Activated CD8-positive, alpha-beta memory T cell treated with anti-CD3 and anti-CD28 coated beads, Interleukin-2, amount 50 U/mL, for 24 hours (primary cell): Measurements from ENCODE around the gene TUBGCP6.

Source experiments
- DNase-seq: peaks from one replicate; pipeline ENCODE4 v3.0.0-alpha.2; 2020; ENCODE audit errors: extremely low read depth

The TUBGCP6 gene

DNA sequence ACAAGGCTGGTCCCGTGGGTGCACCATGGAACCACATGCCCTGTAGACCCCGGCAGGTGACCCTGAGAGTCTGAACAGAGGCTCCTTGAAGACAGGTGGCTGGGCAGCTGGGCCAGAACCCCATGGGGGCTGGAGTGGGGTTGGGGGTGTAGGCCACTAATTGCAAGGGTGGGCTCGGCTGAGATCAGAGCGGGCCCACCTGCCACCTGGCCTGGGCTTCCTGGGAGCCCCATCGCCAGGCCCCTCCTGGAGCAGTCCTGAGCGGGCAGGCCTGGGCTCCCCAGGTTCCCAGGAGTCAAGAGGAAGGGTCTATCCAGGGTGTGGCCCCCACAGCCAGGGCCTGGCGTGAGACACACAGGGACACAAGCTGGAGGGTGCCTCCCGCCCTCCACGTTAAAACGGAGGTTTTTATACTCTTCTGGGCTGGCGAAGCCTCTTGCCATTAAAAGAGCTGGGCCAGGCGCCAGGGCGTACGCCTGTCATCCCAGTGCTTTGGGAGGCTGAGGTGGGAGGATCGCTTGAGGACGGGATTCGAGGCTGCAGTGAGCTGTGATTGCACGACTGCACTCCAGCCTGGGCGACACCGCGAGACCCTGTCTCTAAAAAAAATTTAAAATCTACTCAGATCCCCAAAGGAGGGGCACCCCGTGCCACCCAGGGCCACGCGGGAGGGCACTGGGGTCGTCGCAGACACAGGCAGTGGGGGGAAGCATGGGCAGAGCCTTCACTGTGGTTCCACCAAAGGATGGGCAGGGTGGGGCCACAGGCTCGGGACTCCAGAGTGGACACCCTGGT is 63.9 kb downstream of the TUBGCP6 start:
- no peak for DNase-seq

GRCh38 chr22:50179937-50180726 is 64.7 kb downstream of the TUBGCP6 start:
- DNase-seq: no peak

DNA sequence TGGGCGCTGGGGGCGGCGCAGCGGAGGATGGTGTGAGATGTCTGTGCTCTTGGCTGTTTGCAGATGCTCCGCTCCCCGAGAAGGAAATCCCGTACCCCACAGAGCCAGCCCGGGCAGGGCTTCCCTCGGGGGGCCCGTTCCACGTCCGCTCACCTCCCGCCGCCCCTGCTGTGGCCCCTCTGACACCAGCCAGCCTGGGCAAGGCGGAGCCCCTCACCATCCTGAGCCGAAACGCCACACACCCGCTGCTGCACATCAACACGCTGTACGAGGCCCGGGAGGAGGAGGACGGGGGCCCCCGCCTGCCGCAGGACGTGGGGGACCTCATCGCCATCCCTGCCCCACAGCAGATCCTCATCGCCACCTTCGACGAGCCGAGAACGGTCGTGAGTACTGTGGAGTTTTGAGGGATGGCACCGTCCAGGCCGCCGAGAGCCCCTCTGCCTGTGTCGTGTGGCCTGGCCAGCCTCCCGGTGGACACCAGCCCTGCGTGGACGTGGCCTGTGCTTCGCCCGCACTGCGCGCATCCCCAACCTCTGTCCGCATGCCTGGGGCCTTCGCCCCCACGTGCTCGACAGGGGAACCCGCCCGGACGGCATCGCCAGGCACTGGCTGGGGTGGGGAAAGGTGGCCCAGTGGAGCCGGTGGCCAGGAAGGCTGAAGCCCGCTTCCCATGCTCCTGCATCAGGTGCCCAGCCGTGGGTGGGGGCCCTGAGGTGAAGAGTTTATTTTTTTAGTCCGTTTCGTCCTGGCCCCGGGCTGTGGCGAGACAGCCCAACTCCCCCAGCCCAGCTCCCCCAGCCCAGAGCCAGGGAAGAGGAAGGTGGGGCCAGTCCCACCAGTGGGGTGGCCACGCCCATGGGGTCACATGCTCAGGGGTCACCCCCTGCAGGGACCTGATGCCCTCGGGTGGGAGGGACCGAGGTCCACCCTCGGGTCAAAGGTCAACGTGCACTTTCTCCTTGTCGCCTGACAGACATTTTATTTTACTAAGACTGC is 65.7 kb downstream of the TUBGCP6 start:
- DNase-seq: no peak

- DNase-seq: no peak
These were observed 66.4 kb downstream of the TUBGCP6 start for GRCh38 chr22:50178471-50178864.

DNA sequence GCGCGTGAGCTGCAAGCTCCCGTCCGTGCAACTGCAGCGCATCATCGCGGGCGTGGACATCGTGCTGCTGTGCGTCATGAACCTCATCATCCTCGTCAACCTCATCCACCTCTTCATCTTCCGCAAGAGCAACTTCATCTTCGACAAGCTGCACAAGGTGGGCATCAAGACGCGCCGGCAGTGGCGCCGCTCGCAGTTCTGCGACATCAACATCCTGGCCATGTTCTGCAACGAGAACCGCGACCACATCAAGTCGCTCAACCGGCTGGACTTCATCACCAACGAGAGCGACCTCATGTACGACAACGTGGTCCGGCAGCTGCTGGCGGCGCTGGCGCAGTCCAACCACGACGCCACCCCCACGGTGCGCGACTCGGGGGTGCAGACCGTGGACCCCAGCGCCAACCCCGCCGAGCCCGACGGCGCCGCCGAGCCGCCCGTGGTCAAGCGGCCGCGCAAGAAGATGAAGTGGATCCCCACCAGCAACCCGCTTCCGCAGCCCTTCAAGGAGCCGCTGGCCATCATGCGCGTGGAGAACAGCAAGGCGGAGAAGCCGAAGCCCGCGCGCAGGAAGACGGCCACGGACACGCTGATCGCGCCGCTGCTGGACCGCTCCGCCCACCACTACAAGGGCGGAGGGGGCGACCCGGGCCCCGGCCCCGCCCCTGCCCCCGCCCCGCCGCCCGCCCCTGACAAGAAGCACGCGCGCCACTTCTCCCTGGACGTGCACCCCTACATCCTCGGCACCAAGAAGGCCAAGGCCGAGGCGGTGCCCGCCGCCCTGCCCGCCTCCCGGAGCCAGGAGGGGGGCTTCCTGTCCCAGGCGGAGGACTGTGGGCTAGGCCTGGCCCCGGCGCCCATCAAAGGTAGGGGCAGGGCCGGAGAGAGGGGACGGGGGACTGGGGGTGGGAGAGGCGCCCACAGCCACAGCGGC is 67.0 kb downstream of the TUBGCP6 start:
- no peak for DNase-seq

- DNase-seq: no peak
These were observed 67.8 kb downstream of the TUBGCP6 start for GRCh38 chr22:50176850-50177536.

DNA sequence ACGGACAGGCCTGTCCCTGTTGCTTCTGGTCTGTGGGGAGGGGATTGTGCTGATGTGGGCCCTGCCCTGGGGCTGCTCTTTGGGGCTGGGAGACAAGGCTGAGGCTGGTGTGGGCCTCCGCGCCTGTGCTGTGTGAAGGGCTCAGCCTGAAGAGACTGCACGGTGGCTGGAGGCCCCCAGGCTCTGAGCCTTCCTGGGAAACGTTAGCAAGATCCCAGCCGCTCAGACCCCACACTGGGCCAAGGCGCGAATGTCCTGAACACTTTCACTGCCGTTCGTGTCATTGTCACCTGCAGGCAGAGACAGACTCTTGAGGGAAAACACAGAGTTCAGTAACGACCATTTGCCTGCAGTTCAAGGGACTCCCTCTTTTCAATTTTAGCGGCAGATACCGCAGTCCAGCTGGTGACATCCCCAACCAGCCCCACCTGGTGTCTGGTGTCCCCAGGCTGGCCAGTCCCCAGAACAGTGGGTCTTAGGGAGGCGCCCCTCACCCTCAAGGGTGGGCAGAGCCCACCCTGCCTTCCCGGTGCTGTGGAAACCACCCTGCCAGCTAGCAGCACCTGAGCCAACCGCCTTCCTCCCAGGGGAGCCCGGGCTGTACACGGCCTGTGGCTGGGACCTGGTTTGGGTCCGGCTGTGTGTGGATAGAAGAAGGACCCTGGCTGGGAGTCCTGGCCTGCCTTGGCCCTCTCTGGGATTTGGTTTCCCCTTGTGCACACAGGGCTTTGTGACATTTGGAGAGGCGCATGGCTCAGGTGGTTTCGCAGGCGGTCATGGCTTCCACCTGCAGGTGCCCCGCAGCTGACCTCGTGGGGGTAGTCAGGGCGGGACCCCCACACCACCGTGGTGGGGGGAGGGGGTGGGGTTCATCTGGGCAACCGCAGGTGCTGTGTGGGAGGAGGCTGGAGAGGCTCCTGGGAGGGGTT is 68.6 kb downstream of the TUBGCP6 start:
- no peak for DNase-seq

DNA sequence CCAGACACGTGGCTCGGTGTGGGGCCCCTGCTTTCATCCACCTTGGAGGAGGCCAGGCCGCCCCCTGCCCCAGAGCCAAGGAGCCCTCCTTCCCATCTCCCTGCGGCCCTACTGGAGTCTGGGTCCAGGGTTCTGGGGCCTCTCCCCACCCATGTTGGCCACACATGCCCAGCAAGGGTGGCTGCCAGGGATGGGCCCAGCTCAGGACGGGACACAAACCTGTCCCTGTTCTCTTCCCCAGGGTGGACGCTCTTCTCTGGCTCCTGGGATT is 69.7 kb downstream of the TUBGCP6 start:
- DNase-seq: no peak

DNA sequence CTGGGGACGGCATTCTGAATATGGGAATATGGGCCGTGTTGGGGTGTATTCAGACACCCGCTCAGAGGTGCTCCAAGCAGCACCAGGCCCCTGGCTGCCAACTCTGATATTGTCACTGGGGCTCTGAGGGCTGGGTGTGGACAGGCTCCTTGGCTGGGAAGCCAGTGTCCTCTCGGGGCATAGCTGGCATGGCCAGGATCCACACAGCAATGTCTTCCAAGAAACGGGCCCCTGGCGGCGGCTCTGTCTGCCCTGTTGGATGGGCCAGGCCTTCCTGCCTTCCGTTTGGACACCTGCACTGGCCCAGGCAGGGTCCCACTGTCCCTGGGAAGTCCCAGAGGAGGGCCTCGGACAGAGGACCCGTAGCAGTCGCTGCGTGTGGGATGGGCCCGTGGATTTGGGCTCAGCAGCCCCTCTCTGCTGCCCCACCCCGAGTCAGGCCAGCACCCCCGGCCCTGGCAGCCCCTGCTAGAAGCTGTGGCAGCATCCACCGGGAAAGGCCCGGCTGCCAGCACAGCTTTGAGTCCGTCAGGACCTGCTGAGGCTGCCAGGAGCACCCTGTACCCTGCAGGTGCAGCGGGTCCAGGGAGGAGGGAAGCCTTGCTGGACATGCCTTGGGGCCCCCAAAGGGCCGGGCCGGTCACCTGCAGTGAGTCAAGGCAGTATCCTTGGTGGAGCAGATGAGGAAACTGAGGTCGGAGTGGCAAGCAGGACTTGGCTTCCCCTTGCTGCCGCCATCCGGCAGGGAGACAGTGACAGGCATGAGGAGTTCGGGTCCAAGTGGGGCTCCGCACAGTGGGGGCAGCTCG is 70.2 kb downstream of the TUBGCP6 start:
- DNase-seq: no peak

GRCh38 chr22:50173983-50174355 is 70.9 kb downstream of the TUBGCP6 start:
- DNase-seq: no peak

DNA sequence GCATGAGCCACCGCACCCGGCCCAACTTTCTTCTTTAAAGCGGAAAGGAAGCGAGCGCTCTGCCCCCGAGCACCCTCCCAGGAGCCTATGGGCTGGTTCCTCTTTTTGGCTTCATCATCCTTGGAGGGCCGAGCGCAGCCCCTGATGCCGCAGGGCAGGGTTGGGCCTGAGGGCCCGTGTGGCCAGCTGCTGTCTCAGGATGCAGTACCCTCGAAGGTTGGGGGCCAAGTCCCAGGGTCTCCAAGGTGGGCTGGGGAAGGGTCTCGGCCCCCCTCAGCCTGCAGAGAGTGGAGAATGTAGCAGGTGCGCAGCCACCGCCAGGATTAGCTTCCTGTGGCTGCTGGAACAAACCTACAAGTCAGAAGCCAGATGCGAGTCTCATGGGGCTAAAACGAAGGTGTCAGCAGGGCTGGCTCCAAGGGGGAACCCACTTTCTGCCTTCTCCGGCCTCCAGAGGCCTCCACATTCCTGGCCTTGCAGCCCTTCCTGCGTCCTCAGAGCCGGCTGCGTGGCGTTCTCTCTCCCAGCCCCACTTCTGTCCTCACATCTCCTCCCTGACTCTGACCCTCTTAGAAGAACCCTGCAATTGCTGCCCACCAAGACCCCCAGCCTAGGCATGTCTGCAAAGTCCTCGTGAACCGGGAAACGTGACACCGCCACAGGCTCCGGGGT is 71.4 kb downstream of the TUBGCP6 start:
- no peak for DNase-seq

- DNase-seq: no peak
These were observed 72.8 kb downstream of the TUBGCP6 start for GRCh38 chr22:50171965-50172421.

- no peak for DNase-seq
These were observed 73.4 kb downstream of the TUBGCP6 start for GRCh38 chr22:50171319-50171964.

- no peak for DNase-seq
These were observed 74.1 kb downstream of the TUBGCP6 start, which contains the start of gene PANX2 for GRCh38 chr22:50170453-50171318. TSS of gene PANX2 (plus strand) at chr22:50170731. CDS start at chr22:50170731, 0 bp downstream.

- no peak for DNase-seq
These were observed 75.0 kb downstream of the TUBGCP6 start for GRCh38 chr22:50169774-50170341.
